HCT116 (cell line): ENCODE results near the gene PDRG1. TPM values are rescaled to one million over a fixed set of nuclear protein-coding genes. Genes with fewer than 3 reads are reported as not detected.

Experiments used
- ATAC-seq: fragments of 200-7000 bp; cut with Tn5 transposase; 2 replicates; pipeline ENCODE4 v1.9.1; 2020; ENCODE audit warnings: mild to moderate bottlenecking, moderate library complexity
- BruUV-seq: library from RNA; stranded (reverse); fragments of 400-500 nt; replicated peaks from 2 replicates; lab custom pipeline; 2021; lab: Mats Ljungman, UMichigan
- CTCF ChIA-PET: fragments of 300-600 bp; sonication (Branson Sonifier 250); formaldehyde crosslinking; loops from one replicate; lab custom pipeline; 2021; ENCODE audit warnings: antibody characterized with exemption; lab: Charles Lee
- POLR2A ChIA-PET: fragments of 300-600, 350-600 bp; sonication (Branson Sonifier 250); formaldehyde crosslinking; loops from one replicate; lab custom pipeline; 2021; ENCODE audit warnings: antibody characterized with exemption; lab: Charles Lee
- RAD21 ChIA-PET, 2 experiments: fragments of 300-600 bp; sonication (Branson Sonifier 250); formaldehyde crosslinking; loops; one replicate each; lab custom pipeline; 2023; ENCODE audit warnings: low total read pairs in 2 of 2; ENCODE audit not compliant: uncharacterized antibody in 2 of 2, unreplicated experiment in 2 of 2, low non-redundant PET in 1 of 2; lab: Charles Lee
- DNase-seq: peaks from one replicate; pipeline ENCODE4 v3.0.0-alpha.2; 2010; ENCODE audit warnings: low read depth, low spot score
- H2AFZ ChIP-seq: fragments of 200-600 bp; shearing (Covaris generic), sonication (generic); 2 replicates; pipeline ENCODE4 v1.6.1; 2017; ENCODE audit warnings: low read depth, mixed run types, mixed read lengths, antibody characterized with exemption, low read length; ENCODE audit not compliant: poor library complexity, severe bottlenecking
- H3K27ac ChIP-seq: 2 replicates; pipeline ENCODE4 v1.5.1; 2012; ENCODE audit warnings: low read depth, low read length
- H3K27me3 ChIP-seq: fragments of 200-600 bp; sonication (generic); 2 replicates; pipeline ENCODE4 v1.6.1; 2016; ENCODE audit warnings: mixed run types, low read length, mixed read lengths; ENCODE audit not compliant: insufficient read depth
- H3K36me3 ChIP-seq, 2 experiments: fragments of 200-500 bp in 1 of 2; fragments of 200-600 bp in 1 of 2; sonication (Bioruptor generic) in 1 of 2; sonication (generic) in 1 of 2; 2 replicates each; pipeline versions ENCODE4 v1.5.1 to v1.6.1; 2014 to 2016; ENCODE audit warnings: low read length in 2 of 2, inconsistent platforms in 1 of 2, mixed read lengths in 1 of 2, mixed run types in 1 of 2; ENCODE audit not compliant: insufficient read depth in 2 of 2, control insufficient read depth in 1 of 2
- H3K4me1 ChIP-seq, 2 experiments: fragments of 200-600 bp in 1 of 2; sonication (generic) in 1 of 2; 2 replicates each; pipeline versions ENCODE4 v1.5.1 to v1.6.1; 2012 to 2017; ENCODE audit warnings: low read length in 2 of 2, inconsistent platforms in 1 of 2, mild to moderate bottlenecking in 1 of 2, mixed read lengths in 1 of 2, mixed run types in 1 of 2, moderate library complexity in 1 of 2; ENCODE audit not compliant: insufficient read depth in 2 of 2, control insufficient read depth in 1 of 2
- H3K4me2 ChIP-seq: fragments of 200-600 bp; sonication (generic); 2 replicates; pipeline ENCODE4 v1.6.1; 2017; ENCODE audit warnings: mixed run types, low read length, mixed read lengths
- H3K4me3 ChIP-seq, 2 experiments: fragments of 200-600 bp in 1 of 2; sonication (generic) in 1 of 2; replicated peaks in 1 of 2; 2 replicates each; pipeline ENCODE4 v1.5.1; 2011 to 2016; ENCODE audit warnings: low read length in 2 of 2, control low read depth in 1 of 2, low read depth in 1 of 2, mild to moderate bottlenecking in 1 of 2, mixed read lengths in 1 of 2, mixed run types in 1 of 2
- H3K79me2 ChIP-seq: fragments of 200-600 bp; sonication (generic); 2 replicates; pipeline ENCODE4 v1.6.1; 2017; ENCODE audit warnings: mild to moderate bottlenecking, mixed run types, low read length, moderate library complexity, mixed read lengths; ENCODE audit not compliant: insufficient read depth
- H3K9ac ChIP-seq: fragments of 200-600 bp; sonication (generic); 2 replicates; pipeline ENCODE4 v1.6.1; 2016; ENCODE audit warnings: low read length, mixed read lengths
- H3K9me2 ChIP-seq: fragments of 200-600 bp; sonication (generic), shearing (Covaris generic); 2 replicates; pipeline ENCODE4 v1.6.1; 2017; ENCODE audit warnings: mixed run types, mild to moderate bottlenecking, moderate library complexity; ENCODE audit not compliant: insufficient read depth
- H3K9me3 ChIP-seq, 2 experiments: fragments of 200-500 bp in 1 of 2; fragments of 200-600 bp in 1 of 2; sonication (Bioruptor generic) in 1 of 2; sonication (generic) in 1 of 2; 2 replicates each; pipeline ENCODE4 v1.6.1; 2014 to 2017; ENCODE audit warnings: low read length in 2 of 2, mixed read lengths in 2 of 2, inconsistent platforms in 1 of 2, low read depth in 1 of 2, mild to moderate bottlenecking in 1 of 2, mixed run types in 1 of 2, moderate library complexity in 1 of 2; ENCODE audit not compliant: control insufficient read depth in 1 of 2, insufficient read depth in 1 of 2
- H4K20me1 ChIP-seq: fragments of 200-600 bp; sonication (generic), shearing (Covaris generic); 2 replicates; pipeline ENCODE4 v1.6.1; 2017; ENCODE audit warnings: mixed run types, mild to moderate bottlenecking, moderate library complexity; ENCODE audit not compliant: insufficient read depth
- CBX3 ChIP-seq: IDR thresholded peaks from 2 replicates; pipeline ENCODE4 v1.6.1; 2012; ENCODE audit warnings: low read depth
- EZH2phosphoT487 ChIP-seq: fragments of 200-600 bp; IDR thresholded peaks from 2 replicates; pipeline ENCODE4 v1.6.1; 2018; ENCODE audit warnings: antibody characterized with exemption, borderline replicate concordance
- JUND ChIP-seq: IDR thresholded peaks from 2 replicates; pipeline ENCODE4 v1.6.1; 2012
- POLR2AphosphoS5 ChIP-seq: IDR thresholded peaks from 2 replicates; pipeline ENCODE4 v1.6.1; 2011; ENCODE audit warnings: mild to moderate bottlenecking, low read depth, low read length, moderate library complexity
- SIN3A ChIP-seq: IDR thresholded peaks from 2 replicates; pipeline ENCODE4 v1.6.1; 2012; ENCODE audit warnings: low read depth
- SP1 ChIP-seq: IDR thresholded peaks from 2 replicates; pipeline ENCODE4 v1.6.1; 2012; ENCODE audit warnings: low read depth
- SRF ChIP-seq: IDR thresholded peaks from 2 replicates; pipeline ENCODE4 v1.6.1; 2012; ENCODE audit warnings: low read depth
- ZNF274 ChIP-seq: fragments of 200-500 bp; sonication (Bioruptor generic); IDR thresholded peaks from 2 replicates; pipeline ENCODE4 v1.6.1; 2014; ENCODE audit warnings: mild to moderate bottlenecking, low read depth, low read length, inconsistent platforms
- intact Hi-C: fragments of 100-400 bp; cut with micrococcal nuclease; formaldehyde crosslinking; loops from 2 replicates; pipeline ENCODE4 v1.10.0; 2022
- total RNA-seq: library from RNA; stranded (reverse); gene quantifications from one replicate; pipeline ENCODE4 v1.2.1, GENCODE V29; 2021; ENCODE audit not compliant: unreplicated experiment
- TF ChIP-seq, protein P1 (sequence below): IDR thresholded peaks from 2 replicates; pipeline ENCODE4 v1.6.1; 2012

Gene PDRG1
- total RNA-seq, 1 experiment from 2014 or later, result 18.7 TPM

DNA sequence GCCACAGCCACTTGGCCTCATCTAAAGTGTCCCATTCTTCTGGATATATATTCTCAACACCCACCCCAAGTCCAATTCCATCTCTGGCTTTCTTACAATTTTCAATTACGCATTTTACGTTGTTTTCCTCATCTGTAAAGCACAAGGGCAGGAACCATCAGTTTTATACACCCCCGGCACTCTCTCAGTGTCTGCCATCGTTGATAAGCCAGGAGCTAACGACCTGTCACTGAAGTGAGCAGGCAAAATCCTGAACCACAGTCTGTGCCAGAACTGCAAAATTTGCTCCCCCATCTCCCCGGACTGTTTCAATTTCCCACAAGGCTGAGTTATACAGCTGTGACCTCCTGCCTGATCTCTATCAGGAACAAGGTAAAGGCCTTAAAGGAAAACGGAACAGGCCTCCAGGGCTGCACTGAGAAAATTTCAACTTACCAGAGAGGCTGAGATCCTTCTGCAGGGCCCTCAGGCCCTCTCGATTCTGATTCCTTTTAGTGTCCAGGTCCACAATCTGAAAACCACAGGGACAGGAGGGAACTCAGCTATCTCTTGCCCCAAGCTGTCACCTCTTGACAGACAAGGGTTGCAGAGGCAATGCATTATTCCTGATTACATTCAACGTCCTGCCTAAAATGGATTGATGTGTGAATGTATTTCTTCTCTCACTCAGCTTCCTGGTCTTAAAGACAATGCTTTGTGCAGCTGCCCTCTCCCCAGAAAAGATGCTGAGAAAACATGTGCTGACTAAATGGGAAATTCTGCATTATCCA lies 1.8 kb downstream of the PDRG1 start:
- H3K27me3 ChIP-seq, result no peaks in the 10 kb centered on the region
- H3K9me3 ChIP-seq, result peaks cover 0 to 6% of the 10 kb centered on the region in 2 experiments; a peak in 2 of 4 replicates
- BruUV-seq, result no TSS peak
- H3K27ac ChIP-seq, result no peak overlapping the region
- ChIA-PET RAD21 (no interaction called here), CTCF (interaction anchor here (4.4 kb wide), 1 partner anchor 98 kb away, joined by 44 read pairs; no protein-coding TSS in a partner anchor), POLR2A (no interaction called here)
- H3K79me2 ChIP-seq, result peaks cover 40% of the 10 kb centered on the region
- peak overlapping the region; percentile 91; the same call in 1 of the 2 replicates for H3K9ac ChIP-seq
- TF ChIP-seq SP1, result no peak
- no peak for TF ChIP-seq ZNF274
- no peak for TF ChIP-seq EZH2phosphoT487
- TF ChIP-seq CBX3, result no peak
- TF ChIP-seq SIN3A, result no peak
- no peak for TF ChIP-seq POLR2AphosphoS5
- TF ChIP-seq, protein P1, sequence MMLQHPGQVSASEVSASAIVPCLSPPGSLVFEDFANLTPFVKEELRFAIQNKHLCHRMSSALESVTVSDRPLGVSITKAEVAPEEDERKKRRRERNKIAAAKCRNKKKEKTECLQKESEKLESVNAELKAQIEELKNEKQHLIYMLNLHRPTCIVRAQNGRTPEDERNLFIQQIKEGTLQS, result no peak
- no peak for TF ChIP-seq SRF
- ATAC-seq (no peak), DNase-seq (no peak)
- peak overlapping the region; percentile 70 to 99; a peak in 3 of 4 replicates for H3K4me3 ChIP-seq
- peak overlapping the region; percentile 95 for H3K4me2 ChIP-seq
- H2AFZ ChIP-seq, result no peak overlapping the region
- H3K4me1 ChIP-seq, result peaks cover 0 to 13% of the 10 kb centered on the region in 2 experiments; a peak in 2 of 4 replicates
- intact Hi-C loops, result no loop called here
- H3K36me3 ChIP-seq, result peaks cover 41 to 50% of the 10 kb centered on the region in 2 experiments
- no peaks in the 10 kb centered on the region for H4K20me1 ChIP-seq
- no peaks in the 10 kb centered on the region for H3K9me2 ChIP-seq

DNA sequence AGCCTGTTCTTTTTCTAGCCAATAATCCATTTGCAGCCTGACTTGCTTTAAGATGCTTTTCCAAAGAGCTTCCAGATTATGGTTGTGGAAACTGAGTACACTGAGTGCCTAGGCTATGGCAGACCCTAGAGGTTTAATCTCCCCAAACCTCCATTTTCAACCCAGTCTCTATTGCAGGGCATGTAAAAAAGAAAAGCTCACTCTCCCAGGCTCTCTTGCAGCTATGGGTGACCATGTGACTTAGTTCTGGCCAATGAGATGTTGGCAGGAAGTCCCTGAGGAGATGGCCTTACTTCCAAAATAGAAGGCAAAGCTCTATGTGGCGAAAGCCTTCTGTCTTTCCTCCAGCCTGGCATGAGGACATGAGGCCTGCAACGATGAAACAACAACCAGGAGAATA lies 3.8 kb downstream of the PDRG1 start:
- no peak overlapping the region for H2AFZ ChIP-seq
- TF ChIP-seq JUND, result no peak

More for the DNA sequence above, 3.8 kb downstream of the PDRG1 start:
- no peak overlapping the region for H3K9ac ChIP-seq
- DNase-seq (no peak), ATAC-seq (no peak)
- CTCF ChIA-PET, result no interaction called here
- peaks cover 44 to 57% of the 10 kb centered on the region in 2 experiments for H3K36me3 ChIP-seq
- no peak overlapping the region for H3K4me2 ChIP-seq
- no TSS peak for BruUV-seq
- H3K79me2 ChIP-seq, result peaks cover 40% of the 10 kb centered on the region
- no peaks in the 10 kb centered on the region for H4K20me1 ChIP-seq
- H3K27me3 ChIP-seq, result no peaks in the 10 kb centered on the region
- no peak overlapping the region for H3K4me3 ChIP-seq
- peaks cover 0 to 6% of the 10 kb centered on the region in 2 experiments; a peak in 2 of 4 replicates for H3K9me3 ChIP-seq
- H3K9me2 ChIP-seq, result no peaks in the 10 kb centered on the region
- RAD21 ChIA-PET, result no interaction called here
- POLR2A ChIA-PET, result no interaction called here
- H3K4me1 ChIP-seq, result peaks cover 0 to 13% of the 10 kb centered on the region in 2 experiments; a peak in 2 of 4 replicates
- intact Hi-C loops, result no loop called here
- H3K27ac ChIP-seq, result no peak overlapping the region
